Measurements from ENCODE around the gene KIF17.

Gene KIF17

GRCh38 chr1:20616847-20617487 lies 100.8 kb downstream of the KIF17 start:
- no peak for DNase-seq

GRCh38 chr1:20615946-20616846 lies 101.6 kb downstream of the KIF17 start:
- DNase-seq, result no peak

- DNase-seq, result no peak
These were observed 103.7 kb downstream of the KIF17 start for GRCh38 chr1:20614131-20614579.

All from stimulated activated CD4-positive, alpha-beta T cell treated with anti-CD3 and anti-CD28 coated beads, Interleukin-2, amount 100 ng/mL, for 24 hours (primary cell).